Activated CD8-positive, alpha-beta memory T cell treated with anti-CD3 and anti-CD28 coated beads for 1 hour (primary cell): Measurements from ENCODE around the gene PPP2R5B.
"Not testable (repeated sequence)": the region's sequence is repeated elsewhere in the genome, so short reads cannot be mapped to it uniquely, and the experiment has no call there.

Source experiments
- DNase-seq, 2 donors: peaks; one replicate each; pipeline ENCODE4 v3.0.0-alpha.2; 2020; ENCODE audit warnings: low read depth in 1 of 2; ENCODE audit errors: extremely low read depth in 1 of 2

PPP2R5B gene

DNA sequence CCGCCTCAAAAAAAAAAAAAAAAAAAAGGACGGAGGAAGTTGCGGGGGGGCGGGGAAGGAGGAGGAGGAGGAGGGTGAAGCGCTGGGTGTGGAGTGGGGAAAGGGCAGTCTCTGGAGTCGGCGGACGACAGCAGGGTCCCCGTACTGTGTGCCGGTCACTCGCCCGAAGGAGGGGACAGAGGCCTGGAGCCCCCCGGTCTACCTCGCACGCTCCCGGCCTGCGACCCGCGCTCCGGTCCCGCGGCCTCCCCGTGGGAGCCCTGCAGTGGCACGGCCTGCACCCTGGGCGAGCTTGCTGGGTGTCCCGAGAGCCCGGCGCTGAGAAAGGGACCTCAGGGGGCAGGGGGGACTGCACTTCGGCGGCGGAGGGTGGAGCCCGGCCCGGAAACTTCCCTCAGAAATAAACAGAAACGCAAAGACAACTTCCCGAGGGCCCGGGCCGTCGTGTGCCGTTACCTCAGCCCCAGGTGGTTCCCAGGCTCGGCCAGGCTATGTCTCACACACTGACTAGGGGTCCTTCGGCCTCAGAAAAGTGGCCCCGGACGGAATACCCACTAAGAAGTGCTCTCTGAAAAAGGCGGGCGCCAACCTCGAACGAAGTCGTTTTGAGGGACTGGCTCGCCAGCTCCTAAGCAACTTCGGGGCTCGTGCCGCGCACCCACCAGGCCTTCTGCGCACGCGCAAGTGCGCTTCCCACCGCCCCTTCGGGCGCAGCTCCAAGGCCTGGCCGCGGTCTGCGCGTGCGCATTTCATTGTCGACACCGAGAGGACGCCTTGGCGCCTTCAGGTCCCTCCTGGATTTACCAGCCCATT is 47.1 kb downstream of the PPP2R5B start, which contains the start of gene MAJIN:
Gene MAJIN, minus strand, starts transcription at position 688 of the 813 bp plus-strand sequence. CDS start 12,703 bp downstream, outside the sequence.
- peak; percentile 61 to 85 for DNase-seq

DNA sequence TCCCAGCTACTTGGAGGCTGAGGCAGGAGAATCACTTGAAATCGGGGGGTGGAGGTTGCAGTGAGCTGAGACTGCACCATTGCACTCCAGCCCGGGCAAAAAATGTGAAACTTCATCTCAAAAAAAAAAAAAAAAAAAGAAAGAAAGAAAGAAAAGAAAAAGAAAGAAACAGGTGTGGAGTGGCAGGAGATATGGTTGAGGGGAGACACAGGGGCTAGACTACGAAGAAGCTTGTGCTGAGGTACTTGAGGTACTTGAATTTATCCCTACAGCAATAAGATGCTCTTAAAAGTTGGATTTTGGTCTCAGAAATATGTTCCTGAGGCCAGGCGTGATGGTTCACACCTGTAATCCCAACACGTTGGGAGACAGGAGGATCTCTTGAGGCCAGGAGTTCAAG is 49.6 kb downstream of the PPP2R5B start:
- DNase-seq, result no peak

- DNase-seq, result no peak
Measured at GRCh38 chr11:64976651-64977050, 52.2 kb downstream of the PPP2R5B start.

- not testable (repeated sequence) for DNase-seq
Measured at GRCh38 chr11:64983339-64983738, 58.9 kb downstream of the PPP2R5B start.
